WTC11 (cell line): ENCODE measurements around the gene PRC1.

ENCODE experiments used
- ATF2 ChIP-seq: sonication (generic); formaldehyde crosslinking; IDR thresholded peaks from 2 replicates; pipeline ENCODE4 v1.8.1; 2022; ENCODE audit warnings: low read depth, missing genetic modification reagents, borderline replicate concordance
- CREM ChIP-seq: sonication (generic); formaldehyde crosslinking; IDR thresholded peaks from 2 replicates; pipeline ENCODE4 v1.8.1; 2022; ENCODE audit warnings: mild to moderate bottlenecking, missing genetic modification reagents, moderate library complexity
- CTCF ChIP-seq: fragments of 200-600 bp; IDR thresholded peaks from 2 replicates; pipeline ENCODE4 v1.8.0; 2022; ENCODE audit warnings: antibody characterized with exemption
- E2F1 ChIP-seq: sonication (generic); formaldehyde crosslinking; IDR thresholded peaks from 2 replicates; pipeline ENCODE4 v1.8.0; 2022; ENCODE audit warnings: mild to moderate bottlenecking, missing genetic modification reagents
- E2F5 ChIP-seq: sonication (generic); formaldehyde crosslinking; IDR thresholded peaks from 2 replicates; pipeline ENCODE4 v1.8.1; 2022; ENCODE audit warnings: mild to moderate bottlenecking, moderate library complexity, missing genetic modification reagents
- NFYB ChIP-seq: sonication (generic); formaldehyde crosslinking; conservative IDR thresholded peaks from 2 replicates; pipeline ENCODE4 v1.8.0; 2022; ENCODE audit warnings: low read depth, missing genetic modification reagents
- RELA ChIP-seq: sonication (generic); formaldehyde crosslinking; IDR thresholded peaks from 2 replicates; pipeline ENCODE4 v1.8.1; 2022; ENCODE audit warnings: missing genetic modification reagents, mild to moderate bottlenecking, borderline replicate concordance
- SP1 ChIP-seq: sonication (generic); formaldehyde crosslinking; conservative IDR thresholded peaks from 2 replicates; pipeline ENCODE4 v1.8.1; 2022; ENCODE audit warnings: missing genetic modification reagents
- STAT6 ChIP-seq: sonication (generic); formaldehyde crosslinking; conservative IDR thresholded peaks from 2 replicates; pipeline ENCODE4 v1.8.1; 2023; ENCODE audit warnings: mild to moderate bottlenecking, low read depth, missing genetic modification reagents, moderate library complexity
- USF2 ChIP-seq: sonication (generic); formaldehyde crosslinking; IDR thresholded peaks from 2 replicates; pipeline ENCODE4 v1.8.1; 2023; ENCODE audit warnings: mild to moderate bottlenecking, missing genetic modification reagents, moderate library complexity
- ZNF232 ChIP-seq: sonication (generic); formaldehyde crosslinking; IDR thresholded peaks from 2 replicates; pipeline ENCODE4 v1.8.0; 2022; ENCODE audit warnings: mild to moderate bottlenecking, missing genetic modification reagents
- ZNF281 ChIP-seq: sonication (generic); formaldehyde crosslinking; IDR thresholded peaks from 2 replicates; pipeline ENCODE4 v1.8.0; 2023; ENCODE audit warnings: mild to moderate bottlenecking, missing genetic modification reagents

- TF ChIP-seq CREM (CRISPR knock-in tag) (no peak), ZNF232 (CRISPR knock-in tag) (no peak), CTCF (no peak), ATF2 (CRISPR knock-in tag) (no peak), USF2 (CRISPR knock-in tag) (no peak), E2F5 (CRISPR knock-in tag) (no peak), E2F1 (CRISPR knock-in tag) (no peak), SP1 (CRISPR knock-in tag) (no peak), STAT6 (no peak), ZNF281 (CRISPR knock-in tag) (no peak), NFYB (CRISPR knock-in tag) (no peak), RELA (CRISPR knock-in tag) (no peak)
Measured at GRCh38 chr15:90945091-90945490, 49.2 kb downstream of the PRC1 start.
